Measurements from ENCODE around the gene CST4.
"Not testable (repeated sequence)": the region's sequence is repeated elsewhere in the genome, so short reads cannot be mapped to it uniquely, and the experiment has no call there.

The CST4 gene, protein sequence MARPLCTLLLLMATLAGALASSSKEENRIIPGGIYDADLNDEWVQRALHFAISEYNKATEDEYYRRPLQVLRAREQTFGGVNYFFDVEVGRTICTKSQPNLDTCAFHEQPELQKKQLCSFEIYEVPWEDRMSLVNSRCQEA

DNA sequence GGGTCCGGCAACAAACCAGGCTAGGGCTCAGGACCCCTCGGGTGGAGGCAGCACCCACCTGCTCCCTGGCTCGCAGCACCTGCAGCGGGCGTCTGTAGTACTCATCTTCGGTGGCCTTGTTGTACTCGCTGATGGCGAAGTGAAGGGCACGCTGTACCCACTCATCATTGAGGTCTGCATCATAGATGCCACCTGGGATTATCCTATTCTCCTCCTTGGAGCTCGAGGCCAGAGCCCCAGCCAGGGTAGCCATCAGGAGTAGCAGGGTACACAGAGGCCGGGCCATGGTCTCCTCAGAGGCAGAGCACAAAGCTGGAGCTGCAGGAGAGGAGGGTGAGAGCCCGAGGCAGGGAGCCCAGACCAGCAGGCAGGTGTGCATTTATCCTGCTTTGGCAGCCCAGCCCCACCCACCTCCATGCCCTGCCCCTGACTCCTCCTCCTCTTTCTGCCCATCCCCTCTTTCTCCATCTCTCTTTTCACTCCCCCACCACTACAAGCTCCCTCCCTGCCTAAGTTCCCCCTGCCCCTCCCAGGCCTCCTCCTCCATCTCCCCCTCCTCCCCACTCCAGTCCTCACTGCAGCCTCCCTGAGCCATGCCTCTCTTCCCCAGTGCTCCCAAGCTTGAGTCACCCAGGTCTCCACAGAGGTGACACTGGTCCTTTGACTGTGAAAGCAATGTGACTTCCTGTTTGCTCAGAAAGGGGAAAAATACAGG is at the start of gene CST4:
CST4 (minus strand) TSS at position 355 of the 715 bp plus-strand sequence; CDS start at position 286, 69 bp downstream.
- not testable (repeated sequence) for DNase-seq

DNA sequence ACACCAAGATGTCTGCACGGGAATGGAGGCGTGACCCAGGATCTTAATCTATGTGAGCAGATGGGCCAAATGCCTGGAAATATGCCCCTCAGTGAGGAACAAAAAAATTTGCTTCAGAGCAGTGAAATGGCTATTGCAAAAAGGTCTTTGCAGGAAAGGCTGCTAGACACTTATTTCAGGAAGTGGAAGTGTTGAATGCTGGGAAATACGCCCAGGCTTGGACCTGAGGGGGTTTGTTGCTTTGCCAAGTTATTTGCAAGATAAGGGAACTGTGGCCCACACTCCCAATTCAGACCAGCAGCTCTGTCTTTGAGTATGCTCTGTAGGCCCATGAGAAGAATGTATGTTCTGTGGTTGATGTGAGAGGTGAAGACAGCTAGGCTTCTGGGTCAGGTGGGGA is 46.6 kb upstream of the CST4 start:
- DNase-seq, result not testable (repeated sequence)

DNA sequence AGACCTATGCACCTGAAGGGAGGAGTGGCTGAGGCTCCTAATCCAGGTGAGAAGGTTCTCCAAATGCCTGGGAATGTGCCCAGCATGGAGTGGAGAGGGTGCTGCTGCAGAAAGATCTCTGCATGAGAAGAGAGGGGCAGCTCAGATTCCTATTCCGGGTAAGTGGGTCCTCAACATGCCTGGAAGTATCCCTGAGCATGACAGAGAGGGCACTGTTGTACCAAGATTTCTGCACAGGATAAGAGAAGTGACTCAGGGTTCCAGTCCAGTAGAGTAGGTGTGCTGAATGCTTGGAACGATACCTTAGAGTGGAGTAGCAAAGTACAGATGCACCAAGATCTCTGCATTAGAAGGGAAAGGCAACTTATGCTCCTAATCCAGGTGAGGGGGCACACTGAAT is 46.1 kb upstream of the CST4 start:
- not testable (repeated sequence) for DNase-seq

DNA sequence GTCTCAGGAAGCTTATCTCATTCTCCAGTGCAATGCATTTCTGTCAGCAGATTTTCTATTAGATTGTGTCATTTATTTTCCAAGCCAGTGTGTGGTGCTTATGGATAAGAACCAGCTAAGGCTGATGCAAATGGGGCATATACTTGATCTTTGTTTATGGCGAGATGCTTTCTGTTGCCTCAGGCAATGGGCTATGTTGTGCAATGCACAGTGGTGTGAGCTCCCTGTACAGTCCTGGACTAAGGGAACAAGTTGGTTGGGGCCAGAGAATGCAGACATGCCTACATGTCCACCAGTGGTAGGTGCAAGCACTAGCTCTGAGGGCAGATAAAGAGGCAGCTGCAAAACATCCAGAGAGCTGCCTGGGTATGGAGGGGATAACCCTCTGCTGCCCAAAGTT is 45.6 kb upstream of the CST4 start:
- DNase-seq, result not testable (repeated sequence)

DNA sequence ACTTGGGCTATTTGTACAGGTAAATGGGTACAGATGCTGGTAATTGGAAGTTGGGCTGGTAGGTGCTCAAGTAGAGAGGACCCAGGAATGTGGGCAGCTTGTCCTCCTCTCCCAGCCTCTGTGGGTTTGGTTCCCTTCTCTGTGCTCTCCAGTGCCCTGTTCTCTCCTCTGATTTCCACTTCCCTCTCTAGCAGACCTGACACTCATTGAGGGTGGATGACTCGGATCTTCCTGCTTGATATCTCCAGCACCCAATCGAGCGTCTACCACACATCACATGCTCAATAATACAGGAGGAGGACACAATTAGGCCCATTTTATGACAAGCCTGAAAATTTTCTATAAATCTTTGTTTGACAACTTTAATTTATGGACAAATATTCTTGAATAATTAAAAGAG is 38.2 kb upstream of the CST4 start:
- no peak for DNase-seq

DNA sequence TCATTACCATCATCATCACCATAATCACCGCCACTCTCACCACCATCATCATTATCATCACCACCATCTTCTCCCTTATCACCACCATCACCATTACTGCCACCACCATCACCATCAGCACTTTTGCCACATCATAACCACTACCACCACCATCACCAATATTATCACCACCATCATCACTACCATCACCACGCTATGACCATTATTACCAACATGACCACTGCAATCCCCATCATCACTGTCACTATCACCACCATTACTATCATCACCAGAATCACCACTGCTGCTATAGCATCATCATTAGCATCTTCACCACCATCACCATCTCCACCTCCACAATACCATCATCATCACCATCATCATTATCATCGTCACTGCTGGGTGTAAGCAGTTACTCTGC is 36.3 kb upstream of the CST4 start:
- DNase-seq, result no peak

DNA sequence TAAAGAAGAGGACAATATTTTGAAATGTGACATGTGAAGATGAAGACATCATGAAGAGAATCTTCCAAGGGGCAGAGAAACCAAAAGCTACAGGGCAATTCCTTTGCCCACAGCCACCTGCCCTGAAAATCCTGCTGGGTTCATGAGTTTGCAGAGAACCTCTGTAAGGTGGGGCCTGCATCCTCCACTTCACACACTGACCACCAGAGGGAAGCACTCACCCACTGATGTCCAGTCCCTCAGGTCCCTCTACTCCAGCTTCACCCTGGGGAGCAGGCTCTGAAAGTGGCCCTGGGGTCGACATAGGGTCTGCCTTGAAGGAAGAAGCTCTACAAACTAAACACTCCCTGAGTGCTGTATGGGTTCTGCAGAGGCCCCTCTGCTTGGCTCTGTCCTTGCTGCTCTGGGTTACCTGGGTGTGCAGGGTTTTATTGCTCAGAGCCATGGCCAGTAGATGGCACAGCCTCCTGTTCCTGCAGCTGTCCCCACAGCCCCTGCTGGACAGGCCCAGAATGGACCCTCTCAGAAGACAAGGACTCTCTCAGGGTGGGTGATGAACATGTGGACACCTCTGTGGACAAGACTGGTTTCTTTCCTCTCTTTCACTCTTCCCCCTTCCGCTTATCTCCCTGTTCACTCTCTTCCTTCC is 34.9 kb upstream of the CST4 start:
- DNase-seq, result not testable (repeated sequence)

DNA sequence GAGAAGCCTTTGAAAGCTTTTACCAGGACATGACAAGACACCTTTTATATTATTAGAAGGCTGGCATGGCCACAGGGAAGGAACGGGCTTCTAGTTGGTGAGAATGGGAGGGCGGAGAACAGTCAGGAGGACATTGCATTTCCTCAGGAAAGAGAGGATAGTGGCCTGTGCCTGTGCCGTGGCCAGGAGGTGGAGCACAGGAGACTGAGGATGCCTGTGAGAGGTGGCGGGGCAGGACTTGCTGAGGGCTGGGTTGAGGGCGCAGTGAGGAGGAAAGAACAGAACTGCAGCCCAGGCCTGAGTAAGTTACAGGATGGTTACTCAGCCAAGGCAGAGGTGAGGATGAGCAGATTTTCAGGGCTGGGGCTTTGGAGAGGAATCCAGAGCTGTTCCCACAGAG is 34.0 kb upstream of the CST4 start:
- not testable (repeated sequence) for DNase-seq

DNA sequence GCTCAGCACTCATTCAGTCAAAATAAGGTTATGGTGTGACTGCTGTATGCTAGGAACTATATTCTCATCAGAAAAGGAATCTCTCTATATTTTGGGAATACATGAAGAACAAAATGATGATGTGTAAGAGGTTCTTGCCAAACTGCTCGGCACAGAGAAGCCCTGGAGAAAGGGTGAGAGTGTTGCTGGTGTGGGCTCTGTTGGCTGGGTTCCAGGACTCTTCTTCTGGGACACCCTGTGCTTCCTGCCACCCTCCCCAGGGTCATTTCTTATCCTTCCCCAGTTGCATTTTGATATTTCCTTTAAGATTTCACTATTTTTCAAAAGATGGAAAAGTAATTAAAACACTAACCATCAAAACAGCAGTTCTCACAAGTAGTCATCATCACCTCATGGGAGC is 33.1 kb upstream of the CST4 start:
- DNase-seq, result no peak

DNA sequence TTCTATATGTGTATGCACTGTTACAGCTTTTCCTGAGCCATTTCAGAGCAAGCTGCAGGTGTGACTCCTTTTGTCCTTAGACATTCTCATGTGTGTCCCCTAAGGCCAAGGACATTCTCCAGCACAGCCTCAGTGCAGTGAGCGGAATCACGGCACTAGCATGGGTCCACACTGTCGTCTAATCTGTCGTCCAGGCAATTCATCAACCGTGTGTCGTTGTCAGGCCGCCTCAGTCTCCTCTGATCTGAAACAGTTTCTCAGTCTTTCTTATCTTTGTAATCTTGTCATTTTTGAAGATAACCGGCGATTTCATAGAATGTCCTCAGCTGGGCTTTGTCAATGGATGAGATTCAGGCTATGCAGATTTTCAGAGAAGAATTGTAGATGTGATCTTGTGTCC is 30.5 kb upstream of the CST4 start:
- DNase-seq, result not testable (repeated sequence)

DNA sequence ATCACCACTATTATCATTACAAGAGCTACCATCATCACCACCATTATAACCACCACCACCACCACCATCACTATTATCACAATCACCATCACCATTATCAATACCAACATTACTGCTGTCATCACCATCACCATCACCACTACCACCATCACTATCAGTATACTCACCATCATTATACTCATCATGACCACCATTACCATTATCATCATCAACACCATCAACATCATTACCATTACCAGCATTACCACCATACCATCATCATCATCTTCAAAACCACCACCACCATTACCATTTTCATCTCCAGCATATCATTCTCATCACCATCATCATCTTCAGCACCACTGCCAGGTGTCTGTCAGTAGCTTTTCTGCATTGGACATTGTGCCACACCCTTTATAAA is 22.9 kb upstream of the CST4 start:
- not testable (repeated sequence) for DNase-seq

DNA sequence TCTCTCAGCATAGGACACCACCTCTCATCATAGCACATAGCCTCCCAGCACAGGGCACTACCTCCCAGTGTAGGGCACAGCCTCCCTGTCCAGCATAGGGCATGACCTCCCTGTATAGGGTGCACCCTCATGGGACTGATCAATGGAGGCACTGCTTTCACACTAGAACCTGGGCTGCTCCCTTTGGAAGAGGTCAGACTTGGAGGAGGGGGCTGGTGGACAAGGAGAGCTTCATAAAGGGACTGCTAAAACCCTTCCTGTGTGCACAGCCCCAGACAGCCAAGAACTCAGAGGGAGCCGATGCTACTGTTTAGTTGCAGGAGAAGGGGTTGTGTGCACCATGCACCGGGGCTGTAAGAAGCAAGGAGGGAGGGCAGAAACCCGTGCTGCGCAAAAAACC is 21.9 kb upstream of the CST4 start:
- no peak for DNase-seq

DNA sequence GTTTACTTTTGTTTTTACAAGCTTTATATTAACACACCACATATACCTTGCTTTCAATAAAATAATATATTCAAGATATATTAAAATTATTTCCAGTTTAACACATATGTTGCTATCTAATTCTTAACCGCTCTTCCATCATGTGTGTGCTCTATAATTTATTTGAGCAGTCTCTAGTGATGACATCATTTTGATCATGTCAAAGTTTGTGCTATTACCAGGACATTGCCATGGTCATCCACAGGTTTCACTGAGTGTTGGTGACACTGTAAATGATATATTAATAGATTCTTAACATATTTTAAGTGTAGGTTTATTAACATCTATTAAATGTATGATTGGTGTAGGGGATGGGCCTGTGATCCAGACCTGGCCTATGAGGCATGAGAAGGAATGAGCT is 17.1 kb upstream of the CST4 start:
- no peak for DNase-seq

DNA sequence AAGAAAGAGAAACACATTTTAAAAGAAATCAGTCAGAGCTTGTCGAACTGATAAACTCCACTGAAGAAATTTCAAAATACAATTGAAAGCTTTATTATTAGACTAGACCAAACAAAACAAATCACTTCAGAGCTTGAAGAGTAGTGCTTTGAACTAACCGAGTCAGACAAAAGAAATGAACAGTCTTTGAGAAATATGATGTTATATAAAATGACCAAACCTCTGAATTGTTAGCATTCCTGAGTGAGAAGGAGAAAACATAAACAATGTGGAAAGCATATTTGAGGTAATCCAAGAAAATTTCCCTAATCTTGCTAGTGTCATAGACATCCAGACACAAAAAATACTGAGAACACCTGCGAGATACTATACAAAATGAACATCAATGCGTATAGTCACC is 13.2 kb upstream of the CST4 start:
- DNase-seq, result no peak

DNA sequence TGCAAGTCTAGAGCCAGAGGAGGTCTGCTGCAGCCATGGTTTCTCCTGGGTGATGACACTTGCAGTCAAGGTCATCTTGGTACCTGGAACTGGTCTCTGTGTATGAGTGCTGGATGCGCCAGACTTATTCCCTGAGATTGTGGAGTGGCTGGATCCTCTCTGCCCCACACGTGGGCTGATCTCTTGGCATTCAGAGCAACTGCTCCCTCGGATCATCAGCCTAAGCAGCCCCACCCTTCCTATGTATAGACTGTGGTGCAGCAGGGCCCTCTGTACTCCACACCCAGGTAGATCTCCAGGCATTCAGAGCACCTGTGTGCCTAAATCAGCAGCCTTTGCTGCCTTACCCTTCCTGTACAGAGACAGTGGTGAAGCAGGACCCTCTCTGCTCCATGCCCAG is 12.1 kb upstream of the CST4 start:
- DNase-seq, result no peak

DNA sequence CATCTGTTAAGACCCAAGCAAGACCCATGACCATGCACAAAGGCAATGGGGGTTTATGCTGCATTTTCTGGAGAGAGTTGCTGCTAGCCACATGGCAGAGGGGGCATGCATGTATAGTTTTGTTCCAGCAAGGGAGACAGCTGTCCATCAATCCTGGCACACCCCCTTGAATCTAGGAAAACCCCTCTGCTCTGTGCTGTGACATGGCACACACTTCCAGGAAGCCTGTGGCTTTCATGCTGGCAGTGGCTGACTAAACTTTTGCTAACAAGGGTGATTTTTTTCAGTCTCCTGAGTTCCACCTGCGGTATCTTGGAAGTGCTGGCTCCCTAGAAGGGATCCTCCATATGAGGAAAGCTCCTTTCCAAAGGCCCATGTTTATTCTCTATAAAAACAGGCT is 9.1 kb upstream of the CST4 start:
- no peak for DNase-seq

DNA sequence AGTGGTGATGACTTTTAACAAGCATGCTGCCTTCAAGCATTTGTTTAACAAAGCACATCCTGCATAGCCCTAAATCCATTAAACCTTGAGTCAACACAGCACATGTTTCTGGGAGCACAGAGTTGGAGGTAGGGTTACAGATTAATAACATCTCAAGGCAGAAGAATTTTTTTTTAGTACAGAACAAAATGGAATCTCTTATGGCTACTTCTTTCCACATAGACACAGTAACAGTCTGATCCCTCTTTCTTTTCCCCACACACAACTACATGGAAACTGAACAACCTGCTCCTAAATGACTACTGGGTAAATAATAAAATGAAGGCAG is 6.2 kb upstream of the CST4 start:
- DNase-seq, result not testable (repeated sequence)

DNA sequence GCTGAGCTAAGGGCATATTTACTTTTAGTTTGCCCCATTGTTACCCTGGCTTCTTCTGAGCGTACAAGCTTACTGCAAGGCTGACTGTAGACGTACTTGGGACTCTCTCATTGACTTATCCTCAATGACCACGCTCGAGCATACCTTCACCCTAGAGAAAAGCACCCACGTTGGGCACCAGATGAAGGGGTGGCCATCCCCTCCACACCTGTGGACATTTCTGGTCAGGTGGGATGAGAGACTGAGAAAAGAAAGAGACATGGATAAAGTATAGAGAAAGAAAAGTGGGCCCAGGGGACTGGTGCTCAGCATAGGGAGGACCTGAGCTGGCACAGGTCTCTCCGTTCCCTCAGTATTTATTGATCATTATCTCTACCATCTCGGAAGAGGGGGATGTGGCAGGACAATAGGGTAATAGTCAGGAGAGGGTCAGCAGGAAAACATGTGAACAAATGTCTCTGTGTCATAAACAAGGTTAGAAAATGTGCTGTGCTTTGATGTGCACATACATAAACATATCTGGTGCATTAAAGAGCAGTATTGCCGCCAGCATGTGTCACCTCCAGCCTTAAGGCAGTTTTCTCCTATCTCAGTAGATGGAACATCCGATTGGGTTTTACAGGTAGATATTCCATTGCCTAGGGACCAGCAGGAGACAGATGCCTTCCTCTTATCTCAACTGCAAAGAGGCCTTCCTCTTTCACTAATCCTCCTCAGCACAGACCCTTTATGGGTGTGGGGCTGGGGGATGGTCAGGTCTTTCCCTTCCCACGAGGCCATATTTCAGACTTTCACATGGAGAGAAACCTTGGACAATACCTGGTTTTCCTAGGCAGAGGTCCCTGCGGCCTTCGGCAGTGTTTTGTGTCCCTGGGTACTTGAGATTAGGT is 5.6 kb upstream of the CST4 start:
- not testable (repeated sequence) for DNase-seq

DNA sequence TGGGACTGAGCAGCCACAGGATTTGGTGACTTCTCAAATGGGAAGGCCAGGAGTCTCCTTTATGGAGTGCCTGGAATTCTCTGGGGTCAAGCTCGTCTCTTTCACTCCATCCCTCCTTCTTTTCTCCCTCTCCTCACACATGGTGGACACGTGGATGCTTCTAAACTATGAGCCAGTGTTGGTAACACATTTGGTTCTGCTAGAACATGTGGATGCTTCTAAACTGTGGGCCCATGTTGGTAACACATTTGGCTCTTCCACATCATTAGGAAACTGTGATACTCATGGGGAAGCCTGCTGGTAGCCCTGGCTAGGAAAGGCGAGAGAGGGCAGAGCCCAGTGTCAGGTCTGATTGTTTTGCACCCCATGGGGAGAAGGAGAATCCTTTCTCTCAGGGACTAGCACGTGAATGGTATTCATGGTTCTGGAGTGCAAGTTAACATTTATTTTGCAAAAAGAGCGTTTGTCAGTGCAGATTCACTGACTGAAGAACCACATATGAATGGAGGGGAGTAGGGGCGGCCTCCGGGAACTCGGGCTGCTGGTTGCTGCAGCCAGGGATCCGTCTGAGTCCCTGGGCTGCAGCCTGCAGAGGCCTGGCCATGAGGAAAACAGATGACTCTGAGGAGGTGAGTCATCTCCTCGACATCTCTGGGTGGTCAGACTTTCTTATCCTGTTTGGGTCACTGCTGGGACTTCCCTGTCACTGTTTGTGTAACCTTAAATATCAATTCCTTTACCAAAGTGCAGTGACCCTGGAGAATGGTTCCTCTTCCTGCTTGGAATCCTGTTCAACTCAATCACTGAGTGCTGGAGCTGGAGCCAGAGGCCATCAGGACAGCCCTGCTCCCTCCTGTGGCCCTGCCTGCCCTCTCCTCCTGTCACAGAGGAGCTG is 4.1 kb upstream of the CST4 start:
- DNase-seq, result not testable (repeated sequence)

DNA sequence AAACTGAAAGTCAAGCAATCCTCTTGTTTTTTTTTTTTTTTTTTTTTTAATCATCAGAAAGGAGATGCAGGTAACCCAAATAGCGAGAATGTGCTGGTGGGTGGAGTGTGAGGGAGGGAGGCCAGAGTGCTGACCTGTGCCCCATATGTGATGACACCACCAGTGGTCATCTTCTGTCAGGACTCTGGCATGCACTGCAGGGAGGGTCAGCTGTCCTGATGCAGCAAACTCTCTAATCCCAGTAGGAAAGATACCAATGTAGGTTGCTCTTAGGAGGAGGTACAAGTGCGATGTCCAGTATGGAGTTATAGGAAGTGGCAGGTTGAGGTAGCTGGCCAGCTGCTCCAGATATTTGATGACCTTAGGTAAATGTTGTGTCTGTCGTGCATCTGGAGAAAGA is 2.8 kb upstream of the CST4 start:
- DNase-seq, result no peak

DNA sequence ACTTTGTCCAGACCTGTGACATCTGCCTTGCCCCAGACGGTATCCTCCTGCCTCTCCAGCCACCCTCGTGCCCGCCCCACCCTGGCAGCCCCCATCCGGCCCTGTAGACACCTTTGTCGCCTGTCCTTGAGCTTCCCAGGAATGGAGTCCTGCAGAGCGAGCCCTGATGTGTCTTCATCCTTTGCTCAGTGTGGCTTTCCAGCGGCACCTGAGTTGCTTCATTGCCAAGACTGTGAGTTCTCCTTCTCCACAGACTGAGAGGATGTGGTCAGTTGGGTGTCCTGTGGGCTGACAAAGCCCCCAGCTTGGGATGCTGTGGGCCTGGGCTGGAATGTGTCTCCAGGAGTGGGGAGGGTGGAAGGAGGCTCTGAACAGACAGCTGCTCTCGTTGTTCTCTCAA is 1.7 kb upstream of the CST4 start:
- no peak for DNase-seq

DNA sequence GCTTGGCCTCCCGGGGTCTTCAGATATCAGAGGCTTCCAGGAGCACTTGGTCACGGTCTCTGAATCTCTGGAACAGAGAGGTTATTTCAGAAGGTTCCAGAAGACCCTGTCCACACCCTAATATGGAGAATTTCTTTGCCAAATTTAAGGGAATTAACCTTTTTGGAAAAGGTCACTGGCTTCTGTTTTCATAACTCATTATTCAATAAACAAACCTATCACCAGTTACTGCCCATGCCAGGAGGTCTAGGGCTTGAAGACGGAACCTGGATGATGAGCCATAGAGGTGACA is 507 bp upstream of the CST4 start:
- no peak for DNase-seq

DNA sequence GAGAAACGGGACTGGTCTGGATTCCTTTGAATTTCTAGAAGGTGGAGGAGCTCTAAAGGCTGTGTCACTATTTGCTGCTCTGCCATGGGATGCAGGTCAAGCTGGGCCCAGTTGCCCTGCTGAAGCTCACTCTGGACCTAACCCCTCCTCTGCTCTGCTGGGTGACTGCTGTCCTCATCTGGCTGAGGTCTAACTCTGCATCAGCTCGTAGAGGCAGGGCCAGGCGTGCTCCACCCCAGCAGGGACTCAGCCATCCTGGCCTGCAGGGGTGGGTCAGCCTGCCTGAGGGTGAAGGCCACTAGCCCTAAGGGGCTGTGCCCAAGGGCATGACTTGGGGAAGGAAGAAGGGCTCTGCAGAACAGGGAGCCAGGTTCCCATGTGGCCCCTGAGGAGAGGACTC is 852 bp downstream of the CST4 start:
- DNase-seq, result no peak
